Transverse colon (tissue), 4 donors: ENCODE results near the gene ROR1. TPM values are rescaled to one million over a fixed set of nuclear protein-coding genes. Genes with fewer than 3 reads are reported as not detected.

Experiments
- DNase-seq: peaks from one replicate; pipeline ENCODE4 v3.0.0-alpha.2; 2019
- H3K27ac ChIP-seq, 4 donors: fragments of 200-600 bp; sonication (generic); 2 replicates each; pipeline ENCODE4 v1.5.1; 2016 to 2018; ENCODE audit warnings: inconsistent platforms in 4 of 4
- H3K27me3 ChIP-seq: fragments of 200-600 bp; sonication (generic); 2 replicates; pipeline ENCODE4 v1.5.1; 2017; ENCODE audit warnings: inconsistent platforms
- H3K36me3 ChIP-seq, 4 donors: fragments of 200-600 bp; sonication (generic); 2 replicates each; pipeline ENCODE4 v1.5.1; 2017 to 2019; ENCODE audit warnings: inconsistent platforms in 4 of 4
- H3K4me1 ChIP-seq, 4 donors: fragments of 200-600 bp; sonication (generic); 2 replicates each; pipeline ENCODE4 v1.5.1; 2017 to 2020; ENCODE audit warnings: inconsistent platforms in 4 of 4
- H3K4me3 ChIP-seq, 4 donors: fragments of 200-600 bp; sonication (generic); 1 replicate in 1 of 4; 2 replicates in 3 of 4; pipeline versions ENCODE4 v1.5.1 to v1.6.1; 2017 to 2019; ENCODE audit warnings: inconsistent platforms in 4 of 4
- H3K9me3 ChIP-seq, 2 donors: fragments of 200-600 bp; sonication (generic); 2 replicates each; pipeline ENCODE4 v1.5.1; 2017 to 2019; ENCODE audit warnings: inconsistent platforms in 2 of 2
- CTCF ChIP-seq, 5 experiments: fragments of 200-600 bp in 3 of 5; fragments of 450-650 bp in 2 of 5; sonication (generic) in 3 of 5; IDR thresholded peaks; 1 replicate in 2 of 5; 2 replicates in 3 of 5; pipeline ENCODE4 v1.5.1; 2016 to 2017; ENCODE audit warnings: antibody characterized with exemption in 5 of 5, inconsistent platforms in 3 of 5, mild to moderate bottlenecking in 2 of 5, moderate library complexity in 1 of 5
- EP300 ChIP-seq: sonication (generic); formaldehyde crosslinking; IDR thresholded peaks from one replicate; pipeline ENCODE4 v1.6.1; 2017; ENCODE audit warnings: antibody characterized with exemption, low read depth
- POLR2A ChIP-seq: fragments of 450-650 bp; IDR thresholded peaks from one replicate; pipeline ENCODE4 v1.6.1; 2016; ENCODE audit warnings: antibody characterized with exemption, mild to moderate bottlenecking, moderate library complexity
- POLR2AphosphoS5 ChIP-seq, 3 donors: sonication (generic); formaldehyde crosslinking; IDR thresholded peaks; one replicate each; pipeline ENCODE4 v1.6.1; 2016; ENCODE audit warnings: antibody characterized with exemption in 3 of 3
- WGBS, 2 donors: methylation state at CpG; one replicate each; pipeline ENCODE4 v1.1.5; 2018; ENCODE audit warnings: low coverage in 1 of 2; 5-methylcytosine and 5-hydroxymethylcytosine counted together
- in situ Hi-C, 4 donors: fragments of 200-750 bp; cut with MboI; loops; one replicate each; pipeline versions ENCODE4 v1.15.0 to v1.15.1; 2017; ENCODE audit warnings: low sequenced_read_pairs in 3 of 4, low pct_ligation_motif_present in 1 of 4, low pct_unique_long_range_greater_than_20kb in 1 of 4
- intact Hi-C: fragments of 100-400 bp; cut with DNase I; formaldehyde crosslinking; loops from one replicate; pipeline ENCODE4 v1.15.1; 2023; ENCODE audit warnings: low total_unique reads
- total RNA-seq, 4 donors: library from RNA; depleted of rRNA; stranded (reverse); fragments of >200 nt; gene quantifications; one replicate each; pipeline ENCODE4 v1.1.0, GENCODE V29; 2016

The ROR1 gene
- total RNA-seq, 4 donors from 2014 or later = 3.0 to 6.7 (median 4.6) TPM

DNA sequence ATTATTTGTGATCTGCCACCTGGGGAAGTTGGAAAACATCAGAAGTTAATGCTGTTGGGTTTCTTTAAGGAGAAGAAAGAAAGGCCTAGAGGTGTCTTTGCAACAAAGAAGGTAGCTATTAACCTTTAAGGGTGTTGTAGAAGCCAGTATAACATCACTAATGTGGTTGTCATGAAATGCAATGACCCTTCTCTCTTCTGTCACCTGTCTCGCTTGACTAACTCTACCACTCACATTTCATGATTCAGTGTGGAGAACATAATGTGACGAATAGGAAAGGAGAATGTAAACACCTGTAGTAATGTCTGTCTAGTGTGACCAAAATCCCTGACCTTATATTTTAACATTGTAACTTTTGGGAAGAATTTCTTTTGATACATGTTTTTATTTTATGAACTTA lies 217.9 kb downstream of the ROR1 start:
- TF ChIP-seq POLR2AphosphoS5 (IDR thresholded peaks at IDR 0.05) (no peak), POLR2A (no peak)
- no peak for DNase-seq
- Histone ChIP-seq H3K4me3 (no peak overlapping the region), H3K9me3 (no peaks in the 10 kb centered on the region), H3K27me3 (no peaks in the 10 kb centered on the region), H3K27ac (no peak overlapping the region), H3K36me3 (no peaks in the 10 kb centered on the region), H3K4me1 (peaks cover 0 to 5% (median 0%) of the 10 kb centered on the region in 4 donors)
- intact Hi-C loops = no loop called here
- 68 to 84% methylated on average over 2 of the region's 2 CpGs for WGBS, 2 donors
- in situ Hi-C loops = no loop called here

DNA sequence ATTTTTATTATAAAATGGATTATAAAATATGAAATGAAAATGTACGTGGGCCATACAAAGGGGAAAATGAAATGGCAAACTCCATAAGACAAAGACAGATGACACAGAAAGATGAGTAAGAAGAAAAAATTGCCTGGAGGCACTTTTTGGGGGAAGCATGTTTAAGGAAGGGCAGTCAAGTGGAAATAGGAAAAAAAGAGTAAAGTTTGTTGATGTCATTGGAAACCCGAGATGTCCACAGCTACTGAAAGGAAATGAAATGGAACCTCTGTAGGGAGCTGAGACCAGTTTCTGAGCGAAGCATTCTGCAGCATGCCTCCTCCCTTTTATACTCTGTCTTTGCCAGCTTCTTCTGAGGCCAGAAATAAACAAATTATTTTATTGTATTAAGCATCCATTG lies 226.2 kb downstream of the ROR1 start:
- DNase-seq = no peak
- Histone ChIP-seq H3K4me1 (no peaks in the 10 kb centered on the region), H3K27ac (no peak overlapping the region), H3K27me3 (no peaks in the 10 kb centered on the region), H3K36me3 (no peaks in the 10 kb centered on the region), H3K9me3 (no peaks in the 10 kb centered on the region), H3K4me3 (no peak overlapping the region)
- in situ Hi-C loops = no loop called here
- 72 to 92% methylated on average over 2 to 3 of the region's 3 CpGs for WGBS, 2 donors
- intact Hi-C loops = no loop called here
- TF ChIP-seq POLR2AphosphoS5 (IDR thresholded peaks at IDR 0.05) (no peak), CTCF (IDR thresholded peaks at IDR 0.05) (no peak), EP300 (no peak), POLR2A (no peak)

DNA sequence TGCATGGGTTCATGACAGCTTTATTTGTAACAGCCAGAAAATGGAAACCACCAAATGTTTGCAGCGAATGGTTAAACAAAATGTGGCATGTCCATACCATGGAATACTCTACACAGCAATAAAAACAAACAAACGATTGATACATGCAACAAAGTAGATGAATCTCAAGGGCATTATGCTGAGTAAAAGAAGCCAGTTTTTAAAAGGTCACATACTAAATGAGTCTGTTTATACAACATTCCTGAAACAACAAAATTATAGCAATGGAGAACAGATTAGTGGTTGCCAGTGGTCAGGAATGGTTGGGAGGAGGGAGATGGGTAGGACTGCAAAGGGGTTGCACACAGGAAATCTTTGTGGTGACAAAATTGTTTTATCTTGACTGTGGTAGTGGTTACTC lies 227.2 kb downstream of the ROR1 start:
- intact Hi-C loops = no loop called here
- no peak for DNase-seq
- Histone ChIP-seq H3K4me1 (no peaks in the 10 kb centered on the region), H3K9me3 (no peaks in the 10 kb centered on the region), H3K36me3 (no peaks in the 10 kb centered on the region), H3K27ac (no peak overlapping the region), H3K27me3 (no peaks in the 10 kb centered on the region), H3K4me3 (no peak overlapping the region)
- no peak for TF ChIP-seq POLR2AphosphoS5 (IDR thresholded peaks at IDR 0.05)
- no peak for TF ChIP-seq EP300
- TF ChIP-seq POLR2A = no peak
- no peak for TF ChIP-seq CTCF (IDR thresholded peaks at IDR 0.05)
- in situ Hi-C loops = no loop called here
- WGBS, 2 donors = 67 to 81% methylated on average over 2 of the region's 2 CpGs

DNA sequence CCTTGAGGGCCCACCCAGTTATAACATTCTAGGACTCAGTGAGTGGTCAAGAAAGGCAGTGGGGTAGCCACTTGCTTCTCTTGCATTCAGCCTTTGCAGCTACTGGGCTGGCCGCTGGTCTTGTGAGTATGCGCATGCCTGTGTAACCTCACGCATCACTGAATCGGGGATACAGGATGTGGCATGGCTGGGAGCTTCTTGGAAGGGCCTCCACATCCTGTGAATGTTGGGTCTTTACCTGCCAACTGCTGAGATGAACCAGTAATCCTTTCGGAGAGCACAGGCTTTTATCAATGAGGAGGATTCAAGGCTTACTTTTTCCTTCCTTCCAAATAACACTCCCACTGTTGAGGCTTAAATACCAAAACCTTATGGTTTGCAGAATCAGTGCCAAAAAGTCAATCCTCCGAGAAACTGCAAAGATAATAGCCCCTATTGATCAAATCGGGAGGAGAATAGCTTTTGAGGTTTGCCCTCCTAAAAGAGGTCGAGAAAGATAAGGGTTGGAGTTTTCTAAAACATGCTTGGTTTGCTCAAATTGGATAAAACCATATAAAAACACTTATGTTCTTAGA lies 230.7 kb downstream of the ROR1 start:
- Histone ChIP-seq H3K4me3 (no peak overlapping the region), H3K27me3 (no peaks in the 10 kb centered on the region), H3K9me3 (no peaks in the 10 kb centered on the region), H3K4me1 (peaks cover 0 to 6% (median 0%) of the 10 kb centered on the region in 4 donors), H3K36me3 (no peaks in the 10 kb centered on the region), H3K27ac (no peak overlapping the region)
- DNase-seq = no peak
- intact Hi-C loops = no loop called here
- WGBS, 2 donors = 84% methylated on average over 3 to 8 of the region's 8 CpGs
- no peak for TF ChIP-seq CTCF (IDR thresholded peaks at IDR 0.05)
- no peak for TF ChIP-seq POLR2AphosphoS5 (IDR thresholded peaks at IDR 0.05)
- TF ChIP-seq EP300 = no peak
- TF ChIP-seq POLR2A = no peak
- in situ Hi-C loops = no loop called here

DNA sequence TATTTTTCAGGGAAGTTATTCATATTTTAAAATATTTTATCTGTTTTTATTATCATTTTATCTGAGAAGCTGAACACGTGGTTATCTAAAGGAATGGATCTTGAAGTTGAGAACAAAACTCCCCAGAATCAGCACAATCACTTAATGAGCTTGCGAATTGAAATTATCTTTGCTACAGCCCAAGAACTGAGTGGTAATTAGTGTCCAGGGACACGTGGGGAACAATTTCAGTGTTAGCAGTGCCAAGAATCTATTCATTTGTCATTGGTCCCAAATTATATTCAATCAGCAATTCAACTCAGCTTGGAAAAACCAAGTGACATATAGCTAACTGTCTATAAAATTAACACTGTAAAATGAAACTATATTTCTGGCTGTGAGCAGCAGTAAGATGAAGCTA lies 232.0 kb downstream of the ROR1 start:
- H3K4me1 ChIP-seq = peaks cover 0 to 6% (median 0%) of the 10 kb centered on the region in 4 donors
- H3K27me3 ChIP-seq = no peaks in the 10 kb centered on the region
- H3K36me3 ChIP-seq = no peaks in the 10 kb centered on the region
- H3K27ac ChIP-seq = no peak overlapping the region
- no peak for TF ChIP-seq EP300
- no peak for TF ChIP-seq CTCF (IDR thresholded peaks at IDR 0.05)
- TF ChIP-seq POLR2AphosphoS5 (IDR thresholded peaks at IDR 0.05) = no peak
- no peak for TF ChIP-seq POLR2A
- no peak overlapping the region for H3K4me3 ChIP-seq
- 52 to 57% methylated on average over 3 of the region's 3 CpGs for WGBS, 2 donors
- in situ Hi-C loops = no loop called here
- intact Hi-C loops = no loop called here
- H3K9me3 ChIP-seq = no peaks in the 10 kb centered on the region
- DNase-seq = no peak
